ENCODE data around the gene PDE9A.

The PDE9A gene

GRCh38 chr21:42760361-42760950, 107.0 kb downstream of the PDE9A start:
- no peak for DNase-seq

GRCh38 chr21:42760951-42761751, 107.7 kb downstream of the PDE9A start:
- DNase-seq: no peak

DNA sequence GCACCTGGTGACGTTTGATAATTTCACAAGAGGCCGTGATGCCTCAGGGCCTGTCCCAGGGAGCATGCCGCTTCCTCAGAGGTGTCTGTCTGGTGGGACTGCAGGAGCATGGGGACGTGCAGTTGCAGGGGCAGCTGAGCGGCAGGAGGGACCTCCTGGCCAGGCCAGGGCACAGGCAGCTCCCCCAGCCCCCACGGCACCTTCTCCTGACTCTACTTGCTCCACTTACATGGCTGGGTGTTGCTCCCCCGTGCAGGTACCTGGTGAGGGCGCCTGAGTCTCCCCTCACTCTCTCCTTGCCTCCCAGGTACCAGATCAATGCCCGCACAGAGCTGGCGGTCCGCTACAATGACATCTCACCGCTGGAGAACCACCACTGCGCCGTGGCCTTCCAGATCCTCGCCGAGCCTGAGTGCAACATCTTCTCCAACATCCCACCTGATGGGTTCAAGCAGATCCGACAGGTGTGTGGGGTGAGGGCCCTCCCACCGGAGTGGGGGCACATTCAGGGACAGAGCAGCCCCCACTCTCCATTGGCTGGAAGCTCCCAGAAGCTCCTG, 108.4 kb downstream of the PDE9A start:
- DNase-seq: no peak

GRCh38 chr21:42763581-42764442, 110.4 kb downstream of the PDE9A start:
- no peak for DNase-seq

DNA sequence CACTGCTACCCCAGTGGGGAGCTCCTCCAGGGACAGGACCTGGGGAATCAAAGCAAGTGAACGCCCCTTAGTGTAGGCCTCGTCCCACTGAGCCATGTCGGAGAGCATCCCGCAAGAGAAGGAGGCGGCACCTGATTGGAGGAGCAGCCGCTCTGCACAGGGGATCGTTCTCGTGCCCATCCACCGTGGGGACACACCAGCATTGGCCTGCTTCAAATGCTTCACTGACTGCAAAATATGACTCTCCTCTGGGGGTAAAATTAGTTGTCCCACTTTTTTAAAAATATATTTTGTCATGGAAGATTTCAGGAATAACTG, 111.0 kb downstream of the PDE9A start:
- DNase-seq: no peak

GRCh38 chr21:42764883-42765282, 111.5 kb downstream of the PDE9A start:
- DNase-seq: no peak

DNA sequence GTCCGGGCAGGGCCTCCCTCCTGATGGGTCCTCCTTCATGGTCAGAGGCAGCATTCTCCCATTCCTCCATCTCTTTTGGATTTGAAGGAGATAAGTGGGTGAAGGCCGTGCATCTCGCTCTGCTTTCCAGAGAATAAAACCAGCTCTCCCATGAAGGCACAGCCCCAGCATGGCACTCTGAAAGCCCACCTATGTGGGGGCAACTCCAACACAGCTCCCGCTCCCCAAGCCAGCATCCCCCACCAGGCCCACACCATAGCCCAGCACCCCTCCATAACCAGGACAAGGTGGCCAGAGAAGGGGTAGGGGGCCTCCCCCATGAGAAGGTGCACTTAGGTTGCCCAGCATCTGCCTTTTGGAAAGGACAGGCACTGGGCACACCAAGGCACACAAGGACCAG, 112.2 kb downstream of the PDE9A start:
- DNase-seq: no peak

DNA sequence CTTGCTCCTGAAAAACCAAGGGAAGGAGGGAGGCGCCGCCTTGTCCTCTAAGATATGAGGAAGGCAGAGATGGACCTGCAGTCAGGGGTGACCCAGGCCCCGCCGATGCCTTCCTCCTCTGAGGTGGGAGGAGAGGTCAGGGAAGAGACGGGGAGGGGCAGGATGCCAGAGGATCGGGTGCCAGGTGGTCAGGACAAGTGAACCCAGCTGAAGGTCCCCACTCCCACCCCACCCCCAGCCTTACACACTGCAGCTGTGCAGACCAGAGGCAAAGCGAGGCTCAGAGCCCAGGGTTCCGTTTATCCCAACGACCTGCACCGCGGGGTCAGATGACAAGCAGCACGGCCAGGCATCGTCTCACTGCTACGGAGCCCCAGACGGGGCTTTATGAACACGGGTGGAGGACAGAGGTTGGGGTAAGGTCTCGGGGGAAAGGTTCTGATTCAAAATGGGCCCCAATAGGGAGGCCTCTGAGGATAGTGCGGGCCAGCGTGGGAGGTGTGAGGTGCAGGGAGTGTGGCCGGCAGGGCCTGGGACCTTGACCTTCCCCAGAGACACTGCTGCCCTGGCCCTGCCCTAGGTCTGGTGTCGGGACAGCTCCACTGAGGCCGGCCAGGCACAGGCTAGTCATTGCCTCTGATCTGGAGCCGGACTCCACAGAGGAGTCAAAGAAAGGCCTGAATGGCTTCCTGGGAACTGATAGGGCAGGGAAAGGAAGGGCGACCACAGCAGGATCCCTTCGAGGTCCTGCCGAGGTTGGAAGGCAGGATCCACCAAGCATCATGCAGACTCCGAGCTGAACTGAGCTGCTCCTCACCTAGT, 113.5 kb downstream of the PDE9A start:
- no peak for DNase-seq

- no peak for DNase-seq
Observed at GRCh38 chr21:42767561-42767835, 114.1 kb downstream of the PDE9A start.

GRCh38 chr21:42768324-42769121, 115.1 kb downstream of the PDE9A start:
- DNase-seq: no peak

GRCh38 chr21:42769183-42769819, 115.9 kb downstream of the PDE9A start:
- DNase-seq: no peak

- no peak for DNase-seq
Observed at GRCh38 chr21:42769820-42770716, 116.6 kb downstream of the PDE9A start.

DNA sequence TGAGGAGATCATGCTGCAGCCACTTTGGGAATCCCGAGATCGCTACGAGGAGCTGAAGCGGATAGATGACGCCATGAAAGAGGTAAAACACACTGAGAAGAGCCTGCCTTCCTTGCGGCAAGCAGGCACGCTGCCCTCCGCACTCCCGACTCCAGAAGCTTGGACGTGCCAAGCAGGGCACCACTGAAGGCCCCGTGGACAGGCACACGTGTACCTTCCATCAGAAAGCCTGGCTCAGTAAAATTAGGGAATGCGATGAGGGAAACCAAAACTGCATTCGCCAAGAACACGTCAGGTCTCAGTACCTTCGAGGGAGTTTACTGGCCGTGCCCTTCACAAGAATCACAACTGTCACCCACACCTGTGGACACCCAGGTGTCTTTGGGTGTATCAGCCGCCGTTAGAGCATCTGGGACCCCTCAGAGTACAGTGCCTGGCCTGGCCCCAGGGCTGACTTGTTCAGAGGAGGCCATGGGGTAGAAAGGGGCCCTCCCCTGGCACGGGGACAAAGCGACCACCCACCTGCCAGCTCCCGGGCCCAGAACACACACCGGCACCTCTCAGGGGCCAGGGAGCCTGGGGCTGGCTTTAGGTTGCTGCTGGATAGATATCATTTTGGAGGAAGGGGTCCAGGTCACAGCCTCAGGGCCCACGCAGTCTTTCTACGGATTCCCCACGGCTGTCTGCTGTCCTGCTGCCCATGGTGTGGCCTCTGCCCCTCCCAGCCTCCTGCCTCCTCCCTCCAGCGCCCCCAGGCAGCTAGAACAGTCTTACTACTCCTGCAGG, 117.5 kb downstream of the PDE9A start:
- DNase-seq: no peak

DNA sequence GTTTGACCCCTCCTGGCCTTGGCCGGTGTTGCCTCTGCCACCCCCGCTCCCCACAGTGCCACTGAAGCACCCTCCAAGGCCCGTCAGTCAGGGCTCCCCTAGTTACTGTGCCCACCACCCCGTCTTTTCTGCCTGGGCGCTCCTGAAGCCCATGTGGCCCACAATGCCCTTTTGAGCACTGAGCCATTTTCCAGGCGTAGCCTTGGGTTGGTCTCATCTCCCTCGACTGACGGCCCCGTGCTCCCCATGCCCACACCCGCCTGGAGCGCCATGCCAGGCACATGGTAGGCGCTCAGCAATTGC, 118.0 kb downstream of the PDE9A start:
- no peak for DNase-seq

DNA sequence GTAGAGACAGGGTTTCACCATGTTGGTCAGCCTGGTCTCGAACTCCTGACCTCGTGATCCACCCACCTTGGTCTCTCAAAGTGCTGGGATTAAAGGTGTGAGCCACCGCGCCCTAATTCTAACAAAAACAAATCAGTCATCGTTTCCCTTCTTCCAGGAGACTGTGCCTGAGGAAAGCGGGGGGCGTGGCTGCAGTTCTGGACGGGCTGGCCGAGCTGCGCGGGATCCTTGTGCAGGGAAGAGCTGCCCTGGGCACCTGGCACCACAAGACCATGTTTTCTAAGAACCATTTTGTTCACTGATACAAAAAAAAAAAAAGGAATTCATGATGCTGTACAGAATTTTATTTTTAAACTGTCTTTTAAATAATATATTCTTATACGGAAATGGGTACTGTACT, 121.7 kb downstream of the PDE9A start:
- no peak for DNase-seq

- no peak for DNase-seq
Observed at GRCh38 chr21:42775891-42776290, 122.5 kb downstream of the PDE9A start.

GRCh38 chr21:42777064-42777756, 123.8 kb downstream of the PDE9A start:
- no peak for DNase-seq

DNA sequence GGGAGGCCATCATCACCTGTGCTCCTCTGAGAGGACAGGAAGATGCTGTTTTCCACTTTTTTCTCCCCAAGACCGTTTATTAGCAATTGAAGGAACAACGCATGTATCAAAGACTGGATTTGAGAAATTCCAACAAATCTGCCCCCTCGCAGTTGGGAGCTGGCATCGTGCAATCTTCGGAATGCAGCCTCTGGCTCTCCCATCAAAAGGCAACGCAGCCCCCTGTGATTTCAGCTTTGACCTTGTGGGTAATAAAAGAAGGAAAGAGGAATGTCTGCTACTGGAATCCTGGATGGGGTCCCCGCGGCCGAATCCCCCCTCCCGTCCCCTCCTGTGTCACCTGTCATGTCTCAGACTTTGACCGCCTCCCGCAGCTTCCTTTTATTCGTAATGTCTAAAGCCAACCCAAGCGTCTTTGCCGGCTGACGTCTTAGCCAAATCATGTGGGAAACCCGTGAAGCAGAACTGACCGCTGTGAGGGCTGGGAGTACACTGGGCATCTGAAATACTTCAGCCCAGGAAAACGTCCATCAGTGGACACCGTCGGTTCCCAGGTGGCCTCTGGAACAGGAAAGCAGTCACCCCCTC, 124.4 kb downstream of the PDE9A start:
- DNase-seq: no peak

GRCh38 chr21:42779431-42779861, 126.0 kb downstream of the PDE9A start:
- DNase-seq: no peak

Measured in right forelimb (tissue), 1 donor.